Smooth muscle cell (in vitro differentiated cells): Measurements from ENCODE around the gene SLC30A2. TPM values are rescaled to one million over a fixed set of nuclear protein-coding genes. Genes with fewer than 3 reads are reported as not detected.

Source experiments
- DNase-seq: peaks from one replicate; lab custom pipeline; 2025; ENCODE audit not compliant: unreplicated experiment; lab: John Stamatoyannopoulos, UW
- H2AFZ ChIP-seq: fragments of 200-600 bp; sonication (generic); 2 replicates; pipeline ENCODE4 v1.6.0; 2016; ENCODE audit warnings: antibody characterized with exemption, low read depth, mild to moderate bottlenecking
- H3F3A ChIP-seq: fragments of 200-600 bp; sonication (generic); 2 replicates; pipeline ENCODE4 v1.6.0; 2017; ENCODE audit warnings: antibody characterized with exemption, low read depth
- H3K27ac ChIP-seq: fragments of 200-600 bp; sonication (generic); 2 replicates; pipeline ENCODE4 v1.5.1; 2016; ENCODE audit warnings: low read depth, mild to moderate bottlenecking
- H3K27me3 ChIP-seq: fragments of 200-600 bp; sonication (generic); 2 replicates; pipeline ENCODE4 v1.6.1; 2016; ENCODE audit warnings: low read depth, mild to moderate bottlenecking
- H3K36me3 ChIP-seq: fragments of 200-600 bp; sonication (generic); 2 replicates; pipeline ENCODE4 v1.5.1; 2016; ENCODE audit warnings: low read depth
- H3K4me1 ChIP-seq: fragments of 200-600 bp; sonication (generic); 2 replicates; pipeline ENCODE4 v1.5.1; 2016; ENCODE audit warnings: low read depth
- H3K4me2 ChIP-seq: fragments of 200-600 bp; sonication (generic); 2 replicates; pipeline ENCODE4 v1.6.0; 2016; ENCODE audit warnings: mild to moderate bottlenecking
- H3K4me3 ChIP-seq: fragments of 200-600 bp; sonication (generic); 2 replicates; pipeline ENCODE4 v1.5.1; 2016; ENCODE audit warnings: mild to moderate bottlenecking
- H3K79me2 ChIP-seq: fragments of 200-600 bp; sonication (generic); 2 replicates; pipeline ENCODE4 v1.6.0; 2016; ENCODE audit warnings: low read depth, mild to moderate bottlenecking
- H3K9ac ChIP-seq: fragments of 200-600 bp; sonication (generic); 2 replicates; pipeline ENCODE4 v1.6.0; 2016; ENCODE audit warnings: low read depth
- H3K9me3 ChIP-seq: fragments of 200-600 bp; sonication (generic); replicated peaks from 2 replicates; pipeline ENCODE4 v1.5.1; 2016; ENCODE audit warnings: low read depth
- H4K20me1 ChIP-seq: fragments of 200-600 bp; sonication (generic); 2 replicates; pipeline ENCODE4 v1.6.0; 2016; ENCODE audit warnings: low read depth
- CTCF ChIP-seq: fragments of 200-600 bp; sonication (generic); IDR thresholded peaks from 2 replicates; pipeline ENCODE4 v1.5.1; 2017; ENCODE audit warnings: borderline replicate concordance, mild to moderate bottlenecking, antibody characterized with exemption; ENCODE audit not compliant: insufficient read depth, poor library complexity, severe bottlenecking
- WGBS: methylation state at CpG from one replicate; pipeline ENCODE4 v1.1.7; 2016; ENCODE audit warnings: low lambda C conversion rate; 5-methylcytosine and 5-hydroxymethylcytosine counted together
- polyA plus RNA-seq: library from polyadenylated mRNA; unstranded; fragments of >200 nt; fragmentation: Nextera tagmentation; extraction: Ambion mirVana; gene quantifications from 2 replicates; pipeline ENCODE4 v1.2.1, GENCODE V29; 2016
- total RNA-seq: library from RNA; depleted of rRNA; stranded (reverse); fragments of >200 nt; gene quantifications from 2 replicates; pipeline ENCODE4 v1.2.3, GENCODE V29; 2014

The SLC30A2 gene
- total and polyA plus RNA-seq, 2 experiments from 2014 or later, result 0.27 to 0.53 TPM

DNA sequence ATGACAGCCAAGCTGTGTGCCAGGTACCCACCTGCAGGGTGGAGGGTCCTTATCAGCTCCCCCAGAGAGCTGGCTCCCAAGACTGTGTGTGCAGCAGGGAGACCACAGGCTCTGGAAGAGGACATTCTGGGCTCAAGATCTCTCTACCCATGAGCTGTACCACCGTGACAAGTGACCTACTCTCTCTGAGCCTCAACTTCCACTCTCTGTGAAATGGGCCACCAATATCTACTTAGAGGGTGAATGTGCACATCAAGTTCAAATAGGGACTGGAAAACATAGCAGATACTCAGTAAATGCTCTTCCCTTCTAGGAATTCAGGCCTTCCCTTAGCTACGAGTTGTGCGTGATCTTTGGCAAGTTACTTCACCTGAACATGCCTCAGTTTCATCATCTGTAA, 1.5 kb downstream of the SLC30A2 start:
- WGBS, result 95% methylated on average over 3 of the region's 3 CpGs
- Histone ChIP-seq H3K9me3 (no peaks in the 10 kb centered on the region), H3K4me1 (peaks cover 9% of the 10 kb centered on the region), H3F3A (no peaks in the 10 kb centered on the region), H3K27ac (no peak overlapping the region), H3K27me3 (peaks cover 65% of the 10 kb centered on the region), H3K36me3 (no peaks in the 10 kb centered on the region), H3K9ac (no peak overlapping the region), H3K79me2 (no peaks in the 10 kb centered on the region), H2AFZ (no peak overlapping the region), H3K4me2 (no peak overlapping the region), H4K20me1 (no peaks in the 10 kb centered on the region), H3K4me3 (no peak overlapping the region)
- no peak for DNase-seq
- TF ChIP-seq CTCF, result no peak

GRCh38 chr1:26043765-26044164, 2.2 kb downstream of the SLC30A2 start:
- H3K36me3 ChIP-seq, result no peaks in the 10 kb centered on the region
- no peak for TF ChIP-seq CTCF
- H3K4me2 ChIP-seq, result no peak overlapping the region
- H3F3A ChIP-seq, result no peaks in the 10 kb centered on the region
- H3K9ac ChIP-seq, result no peak overlapping the region
- no peaks in the 10 kb centered on the region for H4K20me1 ChIP-seq
- H3K4me3 ChIP-seq, result no peak overlapping the region
- no peak for DNase-seq
- no peak overlapping the region for H2AFZ ChIP-seq
- no peak overlapping the region for H3K27ac ChIP-seq
- H3K4me1 ChIP-seq, result peaks cover 9% of the 10 kb centered on the region
- 79% methylated on average over 2 of the region's 2 CpGs for WGBS
- no peaks in the 10 kb centered on the region for H3K9me3 ChIP-seq
- no peaks in the 10 kb centered on the region for H3K79me2 ChIP-seq
- H3K27me3 ChIP-seq, result peaks cover 62% of the 10 kb centered on the region

- no peak overlapping the region for H3K4me2 ChIP-seq
- H3K27ac ChIP-seq, result no peak overlapping the region
- H3F3A ChIP-seq, result no peaks in the 10 kb centered on the region
- 80% methylated on average over 4 of the region's 4 CpGs for whole genome bisulfite sequencing
- H3K36me3 ChIP-seq, result no peaks in the 10 kb centered on the region
- H3K9ac ChIP-seq, result no peak overlapping the region
- peaks cover 44% of the 10 kb centered on the region for H3K27me3 ChIP-seq
- H4K20me1 ChIP-seq, result no peaks in the 10 kb centered on the region
- H2AFZ ChIP-seq, result no peak overlapping the region
- H3K4me1 ChIP-seq, result peaks cover 9% of the 10 kb centered on the region
- no peaks in the 10 kb centered on the region for H3K9me3 ChIP-seq
- no peak overlapping the region for H3K4me3 ChIP-seq
- DNase-seq, result no peak
- no peak for TF ChIP-seq CTCF
- no peaks in the 10 kb centered on the region for H3K79me2 ChIP-seq
Observed at GRCh38 chr1:26041978-26042377, 3.9 kb downstream of the SLC30A2 start.

GRCh38 chr1:26041401-26041800, 4.5 kb downstream of the SLC30A2 start:
- WGBS, result 94% methylated on average over 7 of the region's 7 CpGs
- Histone ChIP-seq H3K27me3 (peaks cover 39% of the 10 kb centered on the region), H3K9me3 (no peaks in the 10 kb centered on the region), H3K9ac (no peak overlapping the region), H3K36me3 (no peaks in the 10 kb centered on the region), H3F3A (no peaks in the 10 kb centered on the region), H3K4me3 (no peak overlapping the region), H3K79me2 (no peaks in the 10 kb centered on the region), H2AFZ (no peak overlapping the region), H3K4me1 (peaks cover 9% of the 10 kb centered on the region), H3K4me2 (no peak overlapping the region), H4K20me1 (no peaks in the 10 kb centered on the region), H3K27ac (no peak overlapping the region)
- DNase-seq, result no peak
- no peak for TF ChIP-seq CTCF
